ENCODE data around the gene ARRDC5.
"Not testable (repeated sequence)": the region's sequence is repeated elsewhere in the genome, so short reads cannot be mapped to it uniquely, and the experiment has no call there.

The ARRDC5 gene

GRCh38 chr19:4909897-4910593, 7.3 kb upstream of the ARRDC5 start:
- DNase-seq = peak; percentile 57

DNA sequence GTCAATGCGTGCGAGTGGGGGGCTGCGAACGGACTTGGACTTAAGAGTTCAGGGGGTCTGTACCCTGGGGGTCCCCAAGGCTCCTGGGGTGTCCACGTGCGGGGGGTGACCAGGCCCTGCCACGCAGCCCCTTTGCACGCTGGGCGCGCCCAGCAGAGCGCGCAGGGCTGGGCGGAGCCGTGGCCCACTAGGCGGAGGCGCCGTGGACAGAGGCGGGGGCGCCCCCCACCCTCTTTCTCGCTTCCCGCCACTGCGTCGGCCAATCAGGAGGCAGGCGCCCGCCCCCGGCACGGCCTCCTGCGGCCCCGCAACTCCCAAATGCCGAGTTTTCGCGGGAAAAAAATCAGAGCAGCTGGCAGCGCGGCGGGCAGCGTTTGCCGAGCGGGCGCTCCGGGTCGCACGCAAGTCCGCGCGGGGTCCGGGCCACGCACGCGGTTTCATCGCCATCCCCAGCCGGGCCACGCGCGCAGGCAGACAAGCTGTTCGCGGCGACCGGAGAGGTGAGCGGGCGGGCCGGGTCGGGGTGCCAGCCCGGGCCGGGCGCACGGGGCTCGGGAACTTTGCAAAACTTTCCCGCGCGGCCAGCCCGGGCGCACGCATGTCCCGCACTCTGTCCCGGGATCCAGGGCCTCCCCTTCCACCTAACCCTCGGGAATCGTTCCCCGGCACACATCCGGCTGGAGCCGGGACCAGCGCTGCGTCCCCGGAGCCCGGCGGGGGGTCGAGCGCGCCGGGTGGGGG, 6.6 kb upstream of the ARRDC5 start, which contains the start of gene UHRF1:
Gene UHRF1, plus strand, starts transcription at position 346 of the 741 bp plus-strand sequence. CDS start 1,385 bp downstream, outside the sequence.
- no peak for DNase-seq

GRCh38 chr19:4908781-4909155, 6.1 kb upstream of the ARRDC5 start:
- DNase-seq = no peak

DNA sequence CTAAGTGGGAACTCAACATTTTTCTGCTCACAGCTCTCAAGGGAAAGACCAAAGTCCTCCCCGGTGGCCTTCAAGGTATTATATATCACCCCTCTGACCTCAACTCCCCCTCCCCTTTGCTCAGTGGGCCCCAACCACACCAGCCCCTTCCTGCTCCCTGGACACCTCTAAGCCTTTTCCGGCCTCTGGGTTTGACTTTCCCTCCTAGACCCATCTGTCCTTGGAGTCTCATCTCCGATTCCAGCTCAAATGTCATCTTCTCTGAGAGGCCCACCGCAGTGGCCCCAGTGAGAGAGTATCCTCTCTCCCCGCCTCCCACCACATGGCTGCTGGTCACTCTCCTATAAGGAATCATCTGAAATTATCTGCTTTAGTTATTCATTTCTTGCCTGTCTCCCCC, 5.7 kb upstream of the ARRDC5 start:
- DNase-seq = no peak

DNA sequence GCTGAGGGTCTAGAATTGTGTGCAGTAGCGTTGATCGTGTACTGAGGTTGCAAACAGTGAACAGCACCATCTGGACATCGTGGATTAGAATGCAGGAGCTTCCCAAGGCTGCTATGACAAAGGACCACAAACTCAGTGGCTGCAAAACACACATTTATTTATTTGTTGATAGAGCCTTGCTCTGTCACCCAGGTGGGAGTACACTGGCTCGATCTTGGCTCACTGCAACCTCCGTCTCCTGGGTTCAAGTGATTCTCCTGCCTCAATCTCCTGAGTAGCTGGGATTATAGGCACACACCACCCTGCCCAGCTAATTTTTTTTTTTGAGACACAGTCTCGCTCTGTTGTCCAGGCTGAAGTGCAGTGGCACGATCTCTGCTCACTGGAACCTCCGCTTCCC, 4.3 kb upstream of the ARRDC5 start:
- no peak for DNase-seq

- no peak for DNase-seq
Measured at GRCh38 chr19:4904481-4904880, 1.8 kb upstream of the ARRDC5 start.

GRCh38 chr19:4900879-4901278, 1.8 kb downstream of the ARRDC5 start:
- DNase-seq = not testable (repeated sequence)

GRCh38 chr19:4897146-4897545, 5.5 kb downstream of the ARRDC5 start:
- no peak for DNase-seq

GRCh38 chr19:4896372-4896771, 6.3 kb downstream of the ARRDC5 start:
- DNase-seq = no peak

DNA sequence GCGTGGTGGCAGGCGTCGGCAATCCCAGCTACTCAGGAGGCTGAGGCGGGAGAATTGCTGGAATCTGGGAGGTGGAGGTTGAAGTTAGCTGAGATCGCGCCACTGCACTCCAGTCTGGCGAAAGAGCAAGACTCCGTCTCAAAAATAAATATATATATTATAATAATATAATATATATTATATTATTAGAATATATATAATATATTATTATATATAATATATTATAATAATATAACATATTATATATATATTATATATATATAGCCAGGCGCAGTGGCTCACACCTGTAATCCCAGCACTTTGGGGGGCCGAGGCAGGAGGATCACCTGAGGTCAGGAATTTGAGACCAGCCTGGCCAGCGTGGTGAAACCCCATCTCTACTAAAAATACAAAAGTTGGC, 9.7 kb downstream of the ARRDC5 start:
- DNase-seq = not testable (repeated sequence)

DNA sequence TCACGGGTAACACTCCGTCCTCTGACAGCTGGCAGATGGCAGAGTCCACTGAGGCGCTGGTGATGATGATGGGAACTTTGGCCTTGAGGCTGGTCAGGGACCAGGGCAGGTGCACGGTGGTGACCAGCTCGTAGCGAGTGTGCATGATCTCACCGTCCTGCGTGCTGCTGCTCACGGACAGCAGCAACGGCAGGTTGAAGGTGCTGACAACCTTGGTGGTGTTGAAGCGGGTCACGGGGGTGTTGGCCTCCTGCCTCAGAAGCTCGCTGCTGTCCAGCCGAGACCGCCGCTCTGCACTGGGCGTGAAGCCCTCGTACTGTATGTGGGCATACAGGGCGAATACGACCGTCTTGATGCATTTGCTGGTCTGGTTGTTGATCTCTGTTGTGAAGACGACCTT, 11.6 kb downstream of the ARRDC5 start:
- no peak for DNase-seq

DNA sequence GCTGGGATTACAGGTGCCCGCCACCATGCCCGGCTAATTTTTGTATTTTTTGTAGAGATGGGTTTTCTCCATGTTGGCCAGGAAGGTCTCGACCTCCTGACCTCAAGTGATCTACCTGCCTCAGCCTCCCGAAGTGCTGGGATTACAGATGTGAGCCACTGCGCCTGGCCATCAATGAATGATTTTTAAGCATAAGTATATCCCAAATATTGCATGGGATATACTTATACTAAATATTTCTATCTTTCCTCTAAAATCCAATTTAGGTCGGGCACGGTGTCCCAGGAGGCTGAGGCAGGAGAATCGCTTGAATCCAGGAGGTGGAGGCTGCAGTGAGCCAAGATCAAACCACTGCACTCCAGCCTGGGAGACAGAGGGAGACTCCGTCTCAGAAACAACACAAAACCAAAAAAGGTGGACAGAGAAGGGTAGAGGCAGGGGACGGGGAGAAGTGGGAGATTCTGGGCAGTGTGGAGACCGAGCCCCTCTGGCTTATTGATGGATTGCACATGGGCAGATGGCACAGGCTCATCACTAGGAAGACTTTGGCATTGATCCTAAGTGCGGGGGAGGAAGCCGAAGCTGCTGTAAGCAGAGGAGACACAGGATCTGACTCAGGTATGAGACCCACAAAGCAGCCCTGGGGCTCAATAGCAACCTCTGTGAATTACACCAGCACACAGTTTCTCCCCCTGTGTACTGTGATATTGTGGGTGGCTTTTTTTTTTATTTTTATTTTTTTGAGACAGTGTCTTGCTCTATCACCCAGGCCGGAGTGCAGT, 13.5 kb downstream of the ARRDC5 start:
- DNase-seq = no peak

DNA sequence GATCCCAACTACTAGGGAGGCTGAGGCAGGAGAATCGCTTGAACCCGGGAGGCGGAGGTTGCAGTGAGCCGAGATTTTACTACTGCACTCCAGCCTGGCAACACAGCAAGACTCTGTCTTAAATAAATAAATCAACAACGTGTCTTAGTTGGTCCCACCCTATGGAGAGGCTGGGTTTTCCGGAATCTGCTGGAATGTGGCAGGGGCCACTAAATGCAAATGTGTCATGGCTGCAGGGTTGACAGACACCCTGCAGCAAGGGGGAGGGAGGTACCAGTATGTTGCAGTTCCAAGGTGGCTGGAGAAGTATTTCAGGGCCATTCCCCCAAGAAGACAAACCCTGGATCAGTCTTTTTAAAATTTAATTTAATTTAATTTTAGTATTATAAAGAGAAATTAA, 14.9 kb downstream of the ARRDC5 start:
- DNase-seq = not testable (repeated sequence)

DNA sequence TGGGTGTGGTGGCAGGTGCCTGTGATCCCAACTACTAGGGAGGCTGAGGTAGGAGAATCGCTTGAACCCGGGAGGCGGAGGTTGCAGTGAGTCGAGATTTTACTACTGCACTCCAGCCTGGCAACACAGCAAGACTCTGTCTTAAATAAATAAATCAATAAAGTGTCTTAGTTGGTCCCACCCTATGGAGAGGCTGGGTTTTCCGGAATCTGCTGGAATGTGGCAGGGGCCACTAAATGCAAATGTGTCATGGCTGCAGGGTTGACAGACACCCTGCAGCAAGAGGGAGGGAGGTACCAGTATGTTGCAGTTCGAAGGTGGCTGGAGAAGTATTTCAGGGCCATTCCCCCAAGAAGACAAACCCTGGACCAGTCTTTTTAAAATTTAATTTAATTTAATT, 17.7 kb downstream of the ARRDC5 start:
- not testable (repeated sequence) for DNase-seq

DNA sequence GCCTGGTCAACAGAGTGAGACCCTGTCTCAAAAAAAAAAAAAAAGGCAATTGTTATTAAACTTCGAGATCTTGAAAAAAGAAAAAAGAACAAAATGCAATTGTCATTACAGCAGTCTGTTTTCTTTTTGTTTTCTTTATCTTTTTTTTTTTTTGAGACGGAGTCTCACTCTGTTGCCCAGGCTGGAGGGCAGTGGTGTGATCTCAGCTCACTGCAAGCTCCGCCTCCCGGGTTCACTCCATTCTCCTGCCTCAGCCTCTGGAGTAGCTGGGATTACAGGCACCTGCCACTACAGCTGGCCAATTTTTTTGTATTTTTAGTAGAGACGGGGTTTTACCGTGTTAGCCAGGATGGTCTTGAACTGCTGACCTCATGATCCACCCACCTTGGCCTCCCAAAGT, 19.8 kb downstream of the ARRDC5 start:
- DNase-seq = not testable (repeated sequence)

DNA sequence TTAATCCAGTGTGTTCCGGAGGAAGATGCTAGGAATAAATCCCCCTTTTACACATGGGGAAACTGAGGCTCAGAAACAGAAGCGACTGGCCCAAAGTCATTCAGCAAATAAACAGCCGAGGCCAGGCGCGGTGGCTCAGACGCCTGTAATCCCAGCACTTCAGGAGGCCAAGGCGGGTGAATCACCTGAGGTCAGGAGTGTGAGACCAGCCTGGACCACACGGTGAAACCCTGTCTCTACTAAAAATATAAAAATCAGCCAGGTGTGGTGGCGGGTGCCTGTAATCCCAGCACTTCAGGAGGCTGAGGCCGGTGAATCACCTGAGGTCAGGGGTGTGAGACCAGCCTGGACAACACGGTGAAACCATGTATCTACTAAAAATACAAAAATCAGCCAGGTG, 23.7 kb downstream of the ARRDC5 start:
- no peak for DNase-seq

DNA sequence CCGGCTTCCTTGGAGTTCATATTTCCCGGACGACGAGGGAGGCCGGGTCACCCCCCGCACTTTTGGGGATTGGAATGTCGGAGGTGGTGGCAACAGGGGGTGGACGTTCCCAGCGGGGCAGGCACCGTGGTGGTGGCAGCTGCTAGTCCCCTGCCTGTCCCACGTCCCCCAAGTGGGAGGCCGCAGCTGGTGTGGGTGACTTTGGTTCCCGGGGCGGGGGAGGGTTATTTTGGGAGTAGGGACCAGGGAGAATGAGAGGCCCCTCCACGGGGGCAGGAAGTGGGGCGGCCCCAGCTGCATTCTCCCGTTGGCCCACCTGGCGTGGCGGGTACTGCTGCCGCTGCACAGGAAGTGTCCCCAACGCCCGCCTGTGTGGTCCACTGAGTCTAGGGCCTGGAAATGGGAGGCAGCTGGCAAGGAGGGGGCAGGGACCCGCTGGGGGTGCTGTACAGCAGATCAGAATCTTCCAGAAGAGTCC, 24.2 kb downstream of the ARRDC5 start:
- DNase-seq = no peak

GRCh38 chr19:4877753-4878490, 24.8 kb downstream of the ARRDC5 start:
- no peak for DNase-seq

- no peak for DNase-seq
Measured at GRCh38 chr19:4873930-4874329, 28.8 kb downstream of the ARRDC5 start.

- no peak for DNase-seq
Measured at GRCh38 chr19:4871711-4872110, 31.0 kb downstream of the ARRDC5 start.

DNA sequence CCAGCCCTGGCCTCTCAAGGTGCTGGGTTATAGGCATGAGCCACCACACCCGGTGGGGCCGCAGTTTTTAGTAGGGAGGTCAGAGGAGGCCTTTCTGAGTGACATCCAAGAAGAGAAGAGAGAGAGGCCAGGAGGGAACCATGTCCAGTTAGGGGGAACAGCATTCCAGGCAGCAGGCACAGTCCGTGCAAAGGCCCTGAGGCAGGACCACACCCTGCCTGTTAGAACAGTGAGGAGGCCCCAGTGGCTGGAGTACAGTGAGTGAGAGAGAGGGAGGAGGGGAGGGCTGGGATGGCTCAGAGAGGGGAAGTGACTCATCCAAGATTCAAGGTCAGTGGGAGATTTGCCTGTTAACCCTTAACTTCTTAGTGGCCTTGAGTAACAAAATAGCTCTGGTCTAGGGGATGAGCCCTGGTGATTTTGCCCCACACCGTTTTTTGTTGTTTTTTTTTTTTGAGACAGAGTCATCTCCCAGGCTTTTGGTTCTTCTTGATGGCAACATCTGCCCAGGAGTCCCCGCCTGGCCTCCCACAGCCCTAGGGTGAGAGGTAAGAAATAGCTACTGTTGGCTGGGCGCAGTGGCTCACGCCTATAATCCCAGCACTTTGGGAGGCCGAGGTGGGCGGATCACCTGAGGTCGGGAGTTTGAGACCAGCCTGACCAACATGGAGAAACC, 32.5 kb downstream of the ARRDC5 start:
- no peak for DNase-seq

DNA sequence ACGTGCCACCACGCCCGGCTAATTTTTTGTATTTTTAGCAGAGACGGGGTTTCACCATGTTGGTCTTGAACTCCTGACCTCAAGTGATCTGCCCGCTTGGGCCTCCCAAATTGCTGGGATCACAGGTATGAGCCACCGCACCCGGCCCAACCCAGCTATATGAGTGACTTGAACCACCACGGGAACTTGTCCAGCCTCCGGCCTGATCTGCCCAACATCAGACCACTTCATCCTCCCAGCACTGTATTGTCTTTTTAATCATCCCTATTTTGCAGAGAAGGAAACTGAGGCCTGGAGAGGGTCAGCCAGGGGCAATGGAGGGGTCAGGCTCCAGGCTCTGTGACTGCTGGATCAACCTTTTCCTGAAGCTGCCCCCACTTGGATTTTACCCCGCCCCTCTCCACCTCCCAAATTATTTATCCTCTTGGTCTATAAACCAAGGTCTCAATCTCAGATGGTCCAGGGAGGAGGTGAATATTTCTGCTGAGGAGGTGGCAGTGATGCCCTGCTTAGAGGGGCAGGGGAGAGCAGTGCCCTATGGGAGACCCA, 34.3 kb downstream of the ARRDC5 start:
- no peak for DNase-seq

Measured in NCI-H2081 treated with DMSO at 0.1 percent for 48 hours (cell line).